AG04449 (cell line): ENCODE data around the gene AP1M1.
"Not testable (repeated sequence)": the region's sequence is repeated elsewhere in the genome, so short reads cannot be mapped to it uniquely, and the experiment has no call there.

Experiments used
- CTCF ChIA-PET: fragments of 350-600 bp; formaldehyde crosslinking; extraction: SDS; loops from one replicate; lab custom pipeline; 2021; ENCODE audit warnings: antibody characterized with exemption; lab: Yijun Ruan, JAX
- POLR2A ChIA-PET: fragments of 400-600, 350-600 bp; formaldehyde crosslinking; extraction: SDS; loops from one replicate; lab custom pipeline; 2020; ENCODE audit warnings: antibody characterized with exemption, inconsistent platforms; lab: Yijun Ruan, JAX
- DNase-seq: peaks from one replicate; pipeline ENCODE4 v3.0.0-alpha.2; 2010; ENCODE audit warnings: low read depth, low spot score
- H3K4me3 ChIP-seq: 2 replicates; pipeline ENCODE4 v1.5.1; 2011; ENCODE audit warnings: low read depth, mild to moderate bottlenecking, control low read depth, low read length
- TF ChIP-seq, protein P1 (sequence below): IDR thresholded peaks from one replicate; pipeline ENCODE4 v1.5.1; 2011; ENCODE audit warnings: mild to moderate bottlenecking, moderate library complexity, low read length, control low read depth, inconsistent platforms; ENCODE audit not compliant: insufficient read depth; ENCODE audit errors: missing control alignments

AP1M1 gene

DNA sequence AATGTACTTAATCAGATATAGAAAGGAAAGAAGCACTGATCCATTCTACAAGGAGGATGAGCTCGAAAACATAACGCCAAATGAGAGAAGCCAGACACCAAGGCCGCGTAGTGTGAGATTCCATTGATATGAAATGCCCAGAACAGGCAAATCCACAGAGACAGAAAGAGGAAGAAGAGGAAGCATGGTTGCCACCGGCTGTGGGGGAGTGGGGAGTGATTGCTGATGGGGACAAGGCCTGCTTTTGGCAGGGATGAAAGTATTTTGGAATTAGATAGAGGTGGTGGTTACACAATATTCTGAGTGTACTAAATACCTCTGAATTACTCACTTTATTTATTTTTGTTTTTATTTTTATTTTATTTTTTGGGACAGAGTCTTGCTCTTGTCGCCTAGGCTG is 76.7 kb downstream of the AP1M1 start:
- TF ChIP-seq, protein P1, sequence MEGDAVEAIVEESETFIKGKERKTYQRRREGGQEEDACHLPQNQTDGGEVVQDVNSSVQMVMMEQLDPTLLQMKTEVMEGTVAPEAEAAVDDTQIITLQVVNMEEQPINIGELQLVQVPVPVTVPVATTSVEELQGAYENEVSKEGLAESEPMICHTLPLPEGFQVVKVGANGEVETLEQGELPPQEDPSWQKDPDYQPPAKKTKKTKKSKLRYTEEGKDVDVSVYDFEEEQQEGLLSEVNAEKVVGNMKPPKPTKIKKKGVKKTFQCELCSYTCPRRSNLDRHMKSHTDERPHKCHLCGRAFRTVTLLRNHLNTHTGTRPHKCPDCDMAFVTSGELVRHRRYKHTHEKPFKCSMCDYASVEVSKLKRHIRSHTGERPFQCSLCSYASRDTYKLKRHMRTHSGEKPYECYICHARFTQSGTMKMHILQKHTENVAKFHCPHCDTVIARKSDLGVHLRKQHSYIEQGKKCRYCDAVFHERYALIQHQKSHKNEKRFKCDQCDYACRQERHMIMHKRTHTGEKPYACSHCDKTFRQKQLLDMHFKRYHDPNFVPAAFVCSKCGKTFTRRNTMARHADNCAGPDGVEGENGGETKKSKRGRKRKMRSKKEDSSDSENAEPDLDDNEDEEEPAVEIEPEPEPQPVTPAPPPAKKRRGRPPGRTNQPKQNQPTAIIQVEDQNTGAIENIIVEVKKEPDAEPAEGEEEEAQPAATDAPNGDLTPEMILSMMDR: no peak
- POLR2A ChIA-PET: no interaction called here
- no peak for DNase-seq
- CTCF ChIA-PET: no interaction called here
- no peak overlapping the region for H3K4me3 ChIP-seq

DNA sequence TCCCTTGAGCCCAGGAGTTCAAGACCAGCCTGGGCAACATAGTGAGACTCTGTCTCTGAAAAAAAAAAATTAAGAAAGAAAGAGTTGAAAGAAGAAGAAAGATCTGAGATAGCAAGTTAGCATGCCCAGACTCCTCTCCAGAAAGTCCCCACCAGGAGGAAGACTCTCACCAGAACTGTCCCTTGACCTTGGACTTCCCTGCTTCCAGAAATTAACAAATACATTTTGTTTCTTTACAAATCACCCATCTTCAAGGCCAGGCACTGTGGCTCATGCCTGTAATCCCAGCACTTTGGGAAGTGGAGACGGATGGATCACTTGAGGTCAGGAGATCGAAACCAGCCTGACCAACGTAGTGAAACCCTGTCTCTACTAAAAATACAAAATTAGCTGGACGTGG is 82.6 kb downstream of the AP1M1 start:
- H3K4me3 ChIP-seq: no peak overlapping the region
- CTCF ChIA-PET: interaction anchor here (1.3 to 1.4 kb wide), 2 partner anchors 32 to 34 kb away, joined by 4 to 5 read pairs; no protein-coding TSS in a partner anchor
- no peak for DNase-seq
- TF ChIP-seq, protein P1: no peak
- POLR2A ChIA-PET: no interaction called here

GRCh38 chr19:16281743-16282142 is 84.0 kb downstream of the AP1M1 start:
- POLR2A ChIA-PET: no interaction called here
- CTCF ChIA-PET: interaction anchor here (1.0 to 1.4 kb wide), 2 partner anchors 13 to 34 kb away, joined by 3 to 4 read pairs; no protein-coding TSS in a partner anchor
- DNase-seq: no peak
- no peak overlapping the region for H3K4me3 ChIP-seq
- TF ChIP-seq, protein P1: no peak

DNA sequence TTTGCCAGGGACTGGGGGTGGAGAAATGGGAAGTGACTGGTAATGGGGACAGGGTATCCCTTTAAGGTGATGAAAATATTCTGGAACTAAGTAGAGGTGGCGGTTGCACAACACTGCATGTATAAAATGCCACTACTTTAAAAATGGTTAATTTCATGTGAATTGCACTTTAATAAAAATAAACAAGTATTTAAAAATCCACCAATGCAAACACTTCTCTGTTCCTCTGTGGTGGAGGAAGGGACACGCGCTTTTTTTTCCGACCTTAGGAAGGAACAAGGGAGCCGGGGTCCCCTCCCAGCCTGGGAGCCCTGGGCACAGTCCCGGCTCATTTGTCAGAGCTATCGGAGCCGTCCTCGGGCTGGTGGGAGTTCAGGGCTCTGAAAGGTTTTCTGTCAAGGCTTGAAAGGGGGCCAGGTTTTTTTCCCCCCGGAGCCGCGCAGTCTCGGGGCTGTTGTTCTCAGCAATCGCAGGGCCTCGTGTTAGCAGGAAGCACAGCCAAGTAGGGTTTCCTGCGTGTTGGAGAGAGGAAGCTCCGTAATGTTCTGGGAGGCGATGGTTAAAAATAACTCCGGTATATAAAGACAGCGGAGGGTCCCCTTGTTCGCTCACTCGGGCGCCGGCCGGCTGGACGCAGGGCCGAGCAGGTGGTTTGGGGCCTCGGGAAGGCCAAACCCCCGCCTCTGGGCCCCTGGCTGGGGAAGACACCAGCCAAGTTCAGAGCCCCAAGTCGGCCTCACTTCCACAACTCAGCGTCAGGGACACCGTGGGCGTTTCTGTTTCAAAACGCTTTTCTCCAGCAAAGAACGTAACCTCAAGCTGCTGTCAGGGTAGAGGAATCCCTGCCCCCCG is 85.7 kb downstream of the AP1M1 start:
- H3K4me3 ChIP-seq: no peak overlapping the region
- ChIA-PET POLR2A (interaction anchor here (1.5 kb wide), 1 partner anchor 41 kb away, joined by 13 read pairs; the partner anchor contains the start of gene KLF2), CTCF (interaction anchor here (1.0 to 1.1 kb wide), 2 partner anchors 35 to 99 kb away, joined by 3 read pairs; no protein-coding TSS in a partner anchor)
- TF ChIP-seq, protein P1: no peak
- DNase-seq: no peak

DNA sequence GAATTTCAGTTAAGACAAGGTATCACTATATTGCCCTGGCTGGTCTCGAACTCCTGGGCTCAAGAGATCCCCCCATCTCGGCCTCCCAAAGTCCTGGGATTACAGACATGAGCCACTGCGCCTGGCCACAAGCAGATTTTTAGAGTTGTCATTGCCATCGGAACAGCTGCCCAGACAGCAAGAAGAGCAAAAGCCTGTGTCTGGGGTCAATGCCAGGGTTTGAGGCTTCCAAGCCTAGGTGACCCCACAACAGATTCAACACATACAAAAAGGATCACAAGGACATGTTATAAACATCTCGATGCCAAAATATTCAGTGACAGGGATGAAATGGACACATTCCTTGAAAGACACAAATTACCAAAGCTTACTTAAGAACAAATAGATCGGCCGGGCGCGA is 86.8 kb downstream of the AP1M1 start:
- CTCF ChIA-PET: interaction anchor here (1.1 kb wide), 1 partner anchor 98 kb away, joined by 3 read pairs; no protein-coding TSS in a partner anchor
- POLR2A ChIA-PET: interaction anchor here (1.5 kb wide), 1 partner anchor 40 kb away, joined by 13 read pairs; the partner anchor contains the start of gene KLF2
- DNase-seq: no peak
- TF ChIP-seq, protein P1: no peak
- no peak overlapping the region for H3K4me3 ChIP-seq

DNA sequence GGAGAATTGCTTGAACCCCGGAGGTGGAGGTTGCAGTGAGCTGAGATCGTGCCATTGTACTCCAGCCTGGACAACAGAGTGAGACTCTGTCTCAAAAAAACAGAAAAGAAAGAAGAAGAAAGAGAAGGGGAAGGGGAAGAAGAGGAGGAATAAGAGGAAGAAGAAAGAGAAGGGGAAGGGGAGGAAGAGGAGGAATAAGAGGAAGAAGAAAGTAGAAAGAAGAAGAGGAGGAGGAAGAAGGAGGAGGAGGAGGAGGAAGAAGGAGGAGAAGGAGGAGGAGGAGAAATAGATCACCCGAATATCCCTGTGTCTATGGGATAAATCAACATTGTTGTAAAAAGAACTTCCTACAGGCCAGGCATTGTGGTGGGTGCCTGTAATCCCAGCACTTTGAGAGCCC is 87.4 kb downstream of the AP1M1 start:
- POLR2A ChIA-PET, DNase-seq, H3K4me3 ChIP-seq, CTCF ChIA-PET: not testable (repeated sequence)
